Endothelial cell of umbilical vein (primary cell): Measurements from ENCODE around the gene PACS1. TPM values are rescaled to one million over a fixed set of nuclear protein-coding genes. Genes with fewer than 3 reads are reported as not detected.

Experiments used
- BruUV-seq: library from RNA; stranded (reverse); fragments of 400-500 nt; replicated peaks from 2 replicates; lab custom pipeline; 2021; lab: Mats Ljungman, UMichigan
- CTCF ChIA-PET: fragments of 300-600, 350-600 bp; sonication (Branson Sonifier 250); formaldehyde crosslinking; loops from one replicate; lab custom pipeline; 2021; ENCODE audit warnings: antibody characterized with exemption, inconsistent platforms; lab: Charles Lee
- POLR2A ChIA-PET: fragments of 300-600, 350-600 bp; sonication (Branson Sonifier 250); formaldehyde crosslinking; loops from one replicate; lab custom pipeline; 2021; ENCODE audit warnings: antibody characterized with exemption, inconsistent platforms; lab: Charles Lee
- DNase-seq: peaks from one replicate; pipeline ENCODE4 v3.0.0-alpha.2; 2011; ENCODE audit warnings: low read depth, low spot score
- FAIRE-seq: peaks from 2 replicates; lab custom pipeline; 2011; peaks lifted over from hg19 to GRCh38; lab: Jason Lieb, UNC
- H2AFZ ChIP-seq: 2 replicates; pipeline ENCODE4 v1.6.0; 2012; ENCODE audit warnings: low read depth, low read length, control low read depth, inconsistent platforms
- H3K27ac ChIP-seq: 2 replicates; pipeline ENCODE4 v1.5.1; 2011; ENCODE audit warnings: low read depth, mild to moderate bottlenecking, control low read depth, low read length, moderate library complexity; ENCODE audit not compliant: insufficient read depth
- H3K27me3 ChIP-seq, 2 experiments: 2 replicates each; pipeline versions ENCODE4 v1.6.0 to v1.6.1; 2011; ENCODE audit warnings: low read length in 2 of 2, mixed read lengths in 1 of 2; ENCODE audit not compliant: control insufficient read depth in 2 of 2, insufficient read depth in 2 of 2
- H3K36me3 ChIP-seq, 2 experiments: 2 replicates in 1 of 2; 3 replicates in 1 of 2; pipeline ENCODE4 v1.5.1; 2011; ENCODE audit warnings: low read length in 2 of 2, mild to moderate bottlenecking in 1 of 2, moderate library complexity in 1 of 2; ENCODE audit not compliant: control insufficient read depth in 2 of 2, insufficient read depth in 2 of 2; ENCODE audit errors: extremely low read depth in 1 of 2
- H3K4me1 ChIP-seq: 3 replicates; pipeline ENCODE4 v1.5.1; 2011; ENCODE audit warnings: mild to moderate bottlenecking, low read length; ENCODE audit not compliant: control insufficient read depth, insufficient read depth; ENCODE audit errors: extremely low read depth
- H3K4me2 ChIP-seq: 2 replicates; pipeline ENCODE4 v1.6.1; 2011; ENCODE audit warnings: low read length, control low read depth, mixed read lengths; ENCODE audit not compliant: insufficient read depth
- H3K4me3 ChIP-seq, 3 experiments: fragments of 200-600 bp in 1 of 3; sonication (generic), shearing (Covaris generic) in 1 of 3; replicated peaks in 1 of 3; 2 replicates each; pipeline ENCODE4 v1.5.1; 2011 to 2016; ENCODE audit warnings: control low read depth in 3 of 3, low read length in 3 of 3, mild to moderate bottlenecking in 2 of 3, inconsistent platforms in 1 of 3, low read depth in 1 of 3, moderate library complexity in 1 of 3; ENCODE audit not compliant: insufficient read depth in 1 of 3
- H3K79me2 ChIP-seq: 2 replicates; pipeline ENCODE4 v1.6.0; 2012; ENCODE audit warnings: low read length, inconsistent platforms; ENCODE audit not compliant: control insufficient read depth, insufficient read depth
- H3K9ac ChIP-seq: replicated peaks from 2 replicates; pipeline ENCODE3; 2011; ENCODE audit warnings: low read length, control low read depth; ENCODE audit not compliant: insufficient read depth; ENCODE audit errors: extremely low read depth
- H3K9me1 ChIP-seq: replicated peaks from 3 replicates; pipeline ENCODE4 v1.6.0; 2011; ENCODE audit warnings: mild to moderate bottlenecking, low read length; ENCODE audit not compliant: control insufficient read depth, insufficient read depth; ENCODE audit errors: extremely low read depth
- H3K9me3 ChIP-seq: replicated peaks from 2 replicates; pipeline ENCODE4 v1.5.1; 2012; ENCODE audit warnings: low read length, inconsistent platforms; ENCODE audit not compliant: control insufficient read depth, insufficient read depth
- H4K20me1 ChIP-seq: replicated peaks from 2 replicates; pipeline ENCODE3; 2011; ENCODE audit warnings: mild to moderate bottlenecking, low read length; ENCODE audit not compliant: control insufficient read depth, insufficient read depth; ENCODE audit errors: extremely low read depth
- CTCF ChIP-seq, 2 donors: IDR thresholded peaks; 1 replicate in 1 of 2; 2 replicates in 1 of 2; pipeline ENCODE4 v1.5.1; 2011; ENCODE audit warnings: low read length in 2 of 2, mild to moderate bottlenecking in 2 of 2, moderate library complexity in 2 of 2, control low read depth in 1 of 2, inconsistent platforms in 1 of 2, low read depth in 1 of 2; ENCODE audit not compliant: insufficient read depth in 1 of 2; ENCODE audit errors: extremely low read depth in 1 of 2
- FOS ChIP-seq: IDR thresholded peaks from 2 replicates; pipeline ENCODE4 v1.6.1; 2011; ENCODE audit warnings: mild to moderate bottlenecking, low read length, moderate library complexity, borderline replicate concordance; ENCODE audit not compliant: insufficient read depth
- GATA2 ChIP-seq: IDR thresholded peaks from 2 replicates; pipeline ENCODE4 v1.7.0; 2011; ENCODE audit warnings: low read depth, mild to moderate bottlenecking, moderate library complexity, mixed read lengths, low read length; ENCODE audit not compliant: insufficient read length, insufficient read depth
- JUN ChIP-seq: IDR thresholded peaks from 2 replicates; pipeline ENCODE4 v1.6.1; 2011; ENCODE audit warnings: borderline replicate concordance, low read depth; ENCODE audit not compliant: insufficient read length, insufficient read depth
- MYC ChIP-seq: IDR thresholded peaks from one replicate; pipeline ENCODE4 v1.6.1; 2011; ENCODE audit warnings: mild to moderate bottlenecking, low read depth, low read length
- POLR2A ChIP-seq: IDR thresholded peaks from 2 replicates; pipeline ENCODE4 v1.6.1; 2012; ENCODE audit warnings: low read depth, mild to moderate bottlenecking, control low read depth, low read length
- POLR2AphosphoS5 ChIP-seq: IDR thresholded peaks from 2 replicates; pipeline ENCODE4 v1.6.1; 2012; ENCODE audit warnings: low read depth, mild to moderate bottlenecking, control low read depth, low read length, moderate library complexity; ENCODE audit not compliant: insufficient read depth
- dilution Hi-C: fragments of 300-500 bp; cut with MboI; formaldehyde crosslinking; loops from one replicate; pipeline ENCODE4 v1.15.0; 2019; ENCODE audit warnings: low sequenced_read_pairs; ENCODE audit not compliant: extremely low pct_ligation_motif_present
- intact Hi-C: fragments of 100-400 bp; cut with micrococcal nuclease; formaldehyde crosslinking; loops from one replicate; pipeline ENCODE4 v1.10.0; 2022
- polyA plus RNA-seq, 4 experiments: library from polyadenylated mRNA; depleted of rRNA in 3 of 4; stranded (reverse) in 3 of 4; unstranded in 1 of 4; fragments of >200 nt; gene quantifications; 2 replicates each; pipeline versions ENCODE4 v1.2.1 to v1.2.3, GENCODE V29; 2011 to 2012; ENCODE audit warnings: missing spikeins in 1 of 4
- total RNA-seq: library from RNA; stranded (reverse); gene quantifications from 2 replicates; pipeline ENCODE4 v1.2.3, GENCODE V29; 2021
- TF ChIP-seq, protein P1 (sequence below): IDR thresholded peaks from 2 replicates; pipeline ENCODE4 v1.6.1; 2011; ENCODE audit not compliant: insufficient read depth, insufficient read length

PACS1 gene
- total and polyA plus RNA-seq, 2 donors (not counting 3 experiments of a cell fraction or from before 2014, with no cell fraction given): 26.4 to 64.4 TPM

GRCh38 chr11:66075273-66075672 is 5.2 kb downstream of the PACS1 start:
- Histone ChIP-seq H3K4me3 (no peak overlapping the region), H3K9ac (no peak overlapping the region), H3K27me3 (no peaks in the 10 kb centered on the region), H3K9me1 (no peaks in the 10 kb centered on the region), H3K79me2 (peaks cover 43% of the 10 kb centered on the region), H3K36me3 (peaks cover 3 to 5% of the 10 kb centered on the region in 2 experiments), H2AFZ (no peak overlapping the region), H3K4me2 (no peak overlapping the region), H3K4me1 (peaks cover 13% of the 10 kb centered on the region), H4K20me1 (peaks cover 2% of the 10 kb centered on the region), H3K27ac (no peak overlapping the region), H3K9me3 (no peaks in the 10 kb centered on the region)
- POLR2A ChIA-PET: no interaction called here
- dilution Hi-C loops: no loop called here
- TF ChIP-seq JUN: no peak
- no peak for TF ChIP-seq CTCF (IDR thresholded peaks at IDR 0.05; ENCODE audit: extremely low read depth in 1 of 2, insufficient read depth in 1 of 2, low read depth in 1 of 2, low read length in 2 of 2)
- no peak for TF ChIP-seq GATA2
- TF ChIP-seq FOS: no peak
- TF ChIP-seq MYC: no peak
- no peak for TF ChIP-seq POLR2AphosphoS5
- TF ChIP-seq POLR2A: no peak
- TF ChIP-seq, protein P1, sequence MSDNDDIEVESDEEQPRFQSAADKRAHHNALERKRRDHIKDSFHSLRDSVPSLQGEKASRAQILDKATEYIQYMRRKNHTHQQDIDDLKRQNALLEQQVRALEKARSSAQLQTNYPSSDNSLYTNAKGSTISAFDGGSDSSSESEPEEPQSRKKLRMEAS: no peak
- intact Hi-C loops: no loop called here
- CTCF ChIA-PET: interaction anchor here (1.2 to 1.5 kb wide), 2 partner anchors 61 to 146 kb away, joined by 4 read pairs; no protein-coding TSS in a partner anchor
- DNase-seq: no peak
- FAIRE-seq: no peak
- no TSS peak for BruUV-seq
